ENCODE data around the gene PCBD1.
"Not testable (repeated sequence)": the region's sequence is repeated elsewhere in the genome, so short reads cannot be mapped to it uniquely, and the experiment has no call there.

The PCBD1 gene

DNA sequence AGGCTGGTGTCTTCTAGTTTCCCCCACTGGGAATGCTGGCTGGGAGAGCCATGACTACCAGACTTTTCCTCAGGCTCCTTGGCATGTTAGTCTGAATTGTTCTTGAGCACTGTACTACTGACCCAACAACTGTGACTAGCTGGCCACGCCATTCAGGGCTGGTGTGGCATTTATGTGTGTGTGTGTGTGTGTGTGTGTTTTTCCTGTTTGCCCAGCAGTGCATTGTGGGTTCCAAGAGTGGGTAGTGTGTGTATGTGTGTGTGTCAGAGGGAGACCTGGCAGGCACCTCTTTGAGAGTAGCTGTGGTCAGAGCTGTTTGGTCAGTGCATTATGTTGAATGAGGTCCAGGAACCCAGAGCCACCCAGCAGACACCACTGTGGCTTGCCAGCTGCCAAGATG lies 9.2 kb downstream of the PCBD1 start:
- in situ Hi-C loops (cut with MboI; ENCODE audit: low sequenced_read_pairs) = no loop called here

DNA sequence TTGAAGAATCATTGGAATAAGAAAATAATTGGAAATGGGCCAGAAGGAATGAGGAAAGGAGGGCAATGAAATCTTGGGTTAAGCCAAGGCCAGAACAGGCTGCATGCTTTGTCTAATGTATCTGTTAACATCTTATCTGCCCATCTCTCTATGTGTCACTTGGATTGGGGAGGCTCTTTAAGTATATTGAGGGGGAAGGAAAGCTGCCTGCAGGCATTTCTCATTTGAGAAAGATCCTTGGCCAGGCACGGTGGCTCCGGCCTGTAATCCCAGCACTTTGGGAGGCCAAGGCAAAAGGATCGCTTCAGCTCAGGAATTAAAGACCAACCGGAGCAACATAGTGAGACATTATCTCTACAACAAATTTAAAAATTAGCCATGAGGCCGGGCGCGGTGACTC lies 14.3 kb downstream of the PCBD1 start:
- in situ Hi-C loops (cut with MboI; ENCODE audit: low sequenced_read_pairs) = no loop called here

DNA sequence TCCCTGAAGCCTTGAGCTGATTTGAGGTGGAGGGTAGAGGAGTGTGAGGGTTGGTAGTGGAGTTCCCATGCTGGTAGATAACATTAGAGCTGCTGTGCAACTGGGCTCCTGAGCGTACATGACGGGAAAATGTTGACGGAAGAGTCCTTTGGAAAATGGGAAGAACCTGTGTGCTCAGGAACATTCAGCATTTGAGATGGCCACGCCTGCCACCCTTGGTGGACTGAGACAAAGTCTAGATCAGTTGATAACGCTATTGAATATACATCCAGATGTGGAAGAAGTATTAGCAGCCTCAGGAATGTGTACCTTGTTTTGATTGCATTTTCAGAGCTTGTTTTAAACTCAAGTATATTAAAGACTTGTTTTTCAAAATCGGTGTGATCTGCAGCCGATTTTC lies 16.1 kb downstream of the PCBD1 start:
- in situ Hi-C loops (cut with MboI; ENCODE audit: low sequenced_read_pairs) = no loop called here

DNA sequence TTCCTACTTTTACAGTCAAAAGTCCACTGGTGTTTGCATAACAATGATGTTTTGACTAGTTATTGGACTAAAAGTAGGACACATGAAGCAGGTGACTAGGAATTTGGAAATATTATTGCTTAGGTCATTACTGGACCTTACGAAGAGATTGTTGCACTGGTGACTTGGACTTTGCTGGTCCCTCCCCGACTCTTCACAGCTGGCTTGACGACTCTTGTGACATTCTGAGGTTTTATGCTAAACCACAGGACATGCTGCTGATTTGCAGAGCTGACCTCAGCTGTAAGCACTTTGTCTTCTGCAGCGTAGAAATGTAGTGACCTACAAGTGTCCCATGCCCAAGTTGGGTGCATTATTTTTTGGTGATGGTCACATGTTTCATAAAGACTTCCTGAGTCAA lies 21.9 kb downstream of the PCBD1 start:
- in situ Hi-C loops (cut with MboI; ENCODE audit: low sequenced_read_pairs) = no loop called here

DNA sequence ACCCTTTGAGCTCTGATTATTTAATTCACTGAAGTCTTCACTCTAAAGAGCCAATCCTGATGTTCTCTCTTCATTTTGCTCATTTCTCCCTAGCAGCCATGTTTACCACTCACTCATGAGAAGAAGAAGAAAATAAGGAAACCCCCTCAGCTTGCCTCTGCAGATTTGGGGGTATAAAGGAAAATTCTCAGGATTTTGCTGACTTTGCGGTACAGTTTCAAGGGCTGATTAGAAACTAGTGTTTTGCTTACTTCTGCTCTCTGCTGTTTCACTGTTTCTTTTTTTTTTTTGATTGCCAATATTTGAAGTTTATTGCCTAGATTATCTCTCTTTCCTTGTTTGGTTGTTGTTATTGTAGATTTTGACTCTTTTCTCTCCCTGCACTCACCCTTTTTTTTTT lies 23.4 kb downstream of the PCBD1 start:
- in situ Hi-C loops (cut with MboI; ENCODE audit: low sequenced_read_pairs) = no loop called here

DNA sequence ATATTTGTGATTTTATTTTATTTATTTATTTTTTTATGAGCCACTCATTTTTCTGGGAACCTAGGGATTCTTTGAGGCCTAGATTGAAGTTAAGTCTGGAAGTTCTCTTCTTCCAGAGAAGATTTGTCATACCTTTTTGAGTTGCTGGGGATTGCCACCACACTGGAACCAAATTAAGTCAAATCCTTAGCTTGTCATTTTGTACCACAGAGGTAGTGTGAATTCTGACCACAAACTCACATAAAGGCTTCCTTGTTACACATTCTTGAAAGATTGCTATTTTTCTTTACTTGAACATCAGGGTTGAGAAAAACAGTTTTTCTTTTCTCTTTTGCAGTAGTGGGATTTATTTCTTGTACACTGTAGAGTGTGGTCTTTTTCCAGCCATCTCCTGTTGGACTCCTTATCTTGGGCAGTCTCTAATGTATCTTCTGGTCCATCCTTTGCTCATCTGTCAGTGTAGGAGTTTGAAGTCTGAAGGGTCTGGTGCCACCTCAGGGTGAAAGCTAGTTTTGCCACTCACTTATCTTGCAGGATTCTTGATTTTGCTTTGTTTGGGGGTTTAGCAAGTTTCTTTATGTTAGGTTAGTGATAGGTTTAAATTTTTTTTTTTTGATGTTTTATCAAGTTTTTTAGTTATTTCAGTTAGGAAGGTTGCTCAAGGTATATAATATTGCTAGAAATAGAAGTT lies 24.8 kb downstream of the PCBD1 start:
- in situ Hi-C loops (cut with MboI; ENCODE audit: low sequenced_read_pairs) = no loop called here

DNA sequence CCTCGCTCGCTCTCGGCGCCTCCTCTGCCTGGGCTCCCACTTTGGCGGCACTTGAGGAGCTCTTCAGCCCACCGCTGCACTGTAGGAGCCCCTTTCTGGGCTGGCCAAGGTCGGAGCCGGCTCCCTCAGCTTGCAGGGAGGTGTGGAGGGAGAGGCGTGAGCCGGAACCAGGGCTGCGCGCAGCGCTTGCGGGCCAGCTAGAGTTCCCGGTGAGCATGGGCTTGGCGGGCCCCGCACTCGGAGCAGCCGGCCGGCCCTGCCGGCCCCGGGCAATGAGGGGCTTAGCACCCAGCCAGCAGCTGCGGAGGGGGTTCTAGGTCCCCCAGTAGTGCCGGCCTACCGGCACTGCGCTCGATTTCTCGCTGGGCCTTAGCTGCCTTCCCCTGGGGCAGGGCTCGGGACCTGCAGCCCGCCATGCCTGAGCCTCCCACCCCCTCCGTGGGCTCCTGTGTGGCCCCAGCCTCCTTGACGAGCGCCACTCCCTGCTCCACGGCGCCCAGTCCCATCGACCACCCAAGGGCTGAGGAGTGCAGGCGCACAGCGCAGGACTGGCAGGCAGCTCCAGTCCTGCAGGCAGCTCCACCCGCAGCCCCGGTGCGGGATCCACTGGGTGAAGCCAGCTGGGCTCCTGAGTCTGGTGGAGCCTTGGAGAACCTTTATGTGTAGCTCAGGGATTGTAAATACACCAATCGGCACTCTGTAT lies 26.7 kb downstream of the PCBD1 start:
- in situ Hi-C loops (cut with MboI; ENCODE audit: low sequenced_read_pairs) = not testable (repeated sequence)

DNA sequence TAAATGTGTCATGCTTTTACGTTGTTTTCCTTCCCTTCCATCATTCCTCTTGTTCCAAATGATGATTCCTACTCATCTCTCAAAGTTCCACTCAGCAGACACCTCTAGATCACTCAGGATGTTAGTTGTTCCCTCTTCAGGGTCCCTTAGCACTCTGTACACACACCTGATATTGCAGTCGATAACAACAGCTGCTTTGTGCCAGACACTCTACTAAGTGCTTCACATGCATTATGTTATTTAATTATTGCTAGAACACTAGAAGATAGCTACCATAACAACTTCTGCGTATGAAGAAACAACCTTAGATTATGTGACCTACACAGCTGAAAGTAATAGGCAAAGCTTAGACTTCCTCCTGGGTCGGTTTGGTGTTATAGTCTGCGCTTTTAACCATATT lies 29.6 kb downstream of the PCBD1 start:
- in situ Hi-C loops (cut with MboI; ENCODE audit: low sequenced_read_pairs) = no loop called here

DNA sequence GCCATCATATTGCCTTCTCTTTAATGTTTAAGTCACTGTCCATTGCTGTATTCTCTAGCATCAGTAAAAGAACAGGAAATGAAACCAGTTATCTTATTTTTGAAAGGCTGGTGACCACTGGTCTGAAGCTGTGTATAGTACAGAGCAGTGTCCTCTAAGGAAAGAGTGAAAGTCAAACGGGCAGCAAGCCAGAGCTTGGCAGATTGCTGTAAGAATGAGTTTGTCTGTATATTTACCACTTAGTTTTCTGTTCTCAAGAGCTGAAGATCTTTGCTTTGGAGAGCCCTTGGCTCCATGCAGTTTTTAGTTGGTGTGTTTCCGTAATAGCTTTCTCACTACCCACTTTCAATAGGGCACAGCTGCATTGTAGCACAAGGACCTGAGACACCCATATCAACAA lies 31.9 kb downstream of the PCBD1 start:
- in situ Hi-C loops (cut with MboI; ENCODE audit: low sequenced_read_pairs) = no loop called here

DNA sequence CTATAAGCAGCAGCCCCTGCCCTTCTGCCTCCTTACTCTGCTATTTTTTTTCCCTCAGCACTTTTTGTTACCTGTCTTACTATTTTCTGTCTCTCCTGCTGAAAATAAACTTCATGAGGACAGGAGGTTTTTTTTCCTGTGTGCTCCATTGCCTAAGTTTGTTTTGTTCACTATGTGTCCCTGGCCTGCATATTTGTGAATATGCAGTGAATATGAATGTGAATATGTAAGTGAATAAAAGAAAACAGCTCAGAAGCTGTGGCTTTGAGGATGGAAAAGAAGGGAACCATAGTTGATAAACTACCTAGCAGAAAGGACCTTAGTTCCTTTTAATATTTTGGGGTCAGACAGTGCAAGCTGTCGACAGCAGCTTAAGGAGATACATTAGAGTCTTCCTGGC lies 34.9 kb downstream of the PCBD1 start:
- in situ Hi-C loops (cut with MboI; ENCODE audit: low sequenced_read_pairs) = no loop called here

DNA sequence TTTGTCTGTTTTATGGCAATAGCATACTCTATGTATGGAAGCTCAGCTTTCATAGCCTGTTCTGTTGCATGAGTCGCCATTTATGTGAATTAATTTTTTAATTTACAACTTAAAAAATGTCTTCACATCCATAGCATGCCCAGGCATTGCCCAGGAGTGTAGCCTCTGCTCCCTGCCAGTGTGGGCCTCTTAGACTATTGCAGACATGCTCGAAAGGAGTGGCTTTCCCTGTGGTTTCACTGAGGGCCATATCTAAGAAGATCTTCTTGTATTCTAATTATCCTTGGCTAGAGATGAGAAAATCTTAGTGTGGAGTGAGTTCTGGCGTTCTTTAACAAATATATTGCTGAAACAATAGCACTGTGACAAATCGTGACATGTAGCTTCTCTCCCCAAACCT lies 35.3 kb downstream of the PCBD1 start:
- in situ Hi-C loops (cut with MboI; ENCODE audit: low sequenced_read_pairs) = no loop called here

DNA sequence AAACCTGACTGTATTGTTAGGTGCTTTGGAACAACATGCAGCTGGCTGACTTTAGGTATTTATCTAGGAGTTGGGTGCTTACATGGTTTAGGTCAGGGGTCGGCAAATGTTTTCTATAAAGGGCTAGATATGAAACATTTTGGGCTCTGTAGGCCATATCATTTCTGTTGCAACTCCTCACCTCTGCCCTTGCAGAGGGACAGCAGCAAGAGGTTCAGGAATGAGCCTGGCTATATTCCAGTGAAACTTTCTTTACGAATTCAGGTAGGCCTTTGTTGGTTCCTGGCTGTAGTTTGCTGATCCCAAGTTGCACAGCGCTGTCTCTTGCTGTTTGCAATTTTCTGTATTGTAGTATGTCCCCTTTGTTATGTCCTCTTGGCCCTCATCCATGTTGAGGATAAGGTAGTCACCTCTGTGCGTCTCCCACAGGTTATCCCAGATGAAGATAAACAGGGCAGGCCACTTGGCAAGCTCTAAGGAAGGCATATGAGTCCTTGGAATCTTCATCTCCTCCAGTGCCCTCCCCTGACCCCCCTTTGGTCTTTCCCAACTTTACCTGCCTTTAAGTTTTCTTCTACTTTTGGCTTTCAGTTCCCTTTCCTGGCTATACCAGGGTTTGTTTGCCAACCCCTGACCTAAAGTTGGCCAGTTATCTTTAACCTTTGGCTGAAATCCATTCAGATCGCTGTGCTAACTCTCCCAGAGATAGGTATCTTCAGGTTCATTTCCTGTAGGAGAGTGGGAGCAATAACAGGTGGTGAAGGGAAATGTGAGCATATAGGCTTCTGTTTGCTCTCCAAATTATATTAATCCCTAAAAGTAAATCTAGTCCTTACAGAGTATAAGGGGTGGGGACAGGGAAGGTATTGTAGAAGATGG lies 36.5 kb downstream of the PCBD1 start:
- in situ Hi-C loops (cut with MboI; ENCODE audit: low sequenced_read_pairs) = no loop called here

DNA sequence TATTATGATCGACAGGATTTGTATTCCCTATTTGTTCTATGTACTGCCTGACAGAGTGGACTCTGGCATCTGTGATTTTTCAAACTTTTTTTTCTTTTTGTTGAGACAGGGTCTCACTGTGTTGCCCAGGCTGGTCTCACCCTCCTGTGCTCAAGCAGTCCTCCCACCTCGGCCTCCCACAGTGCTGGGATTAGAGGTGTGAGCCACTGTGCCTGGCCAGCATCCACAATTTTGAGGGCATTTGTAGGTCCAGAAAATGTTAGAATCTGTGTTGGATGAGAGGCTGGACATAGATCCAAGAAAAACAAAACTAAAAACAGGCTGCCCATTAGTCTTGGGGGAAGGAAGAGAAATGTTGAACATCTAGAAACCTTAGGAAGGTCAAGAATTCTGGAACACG lies 38.3 kb downstream of the PCBD1 start:
- in situ Hi-C loops (cut with MboI; ENCODE audit: low sequenced_read_pairs) = no loop called here

DNA sequence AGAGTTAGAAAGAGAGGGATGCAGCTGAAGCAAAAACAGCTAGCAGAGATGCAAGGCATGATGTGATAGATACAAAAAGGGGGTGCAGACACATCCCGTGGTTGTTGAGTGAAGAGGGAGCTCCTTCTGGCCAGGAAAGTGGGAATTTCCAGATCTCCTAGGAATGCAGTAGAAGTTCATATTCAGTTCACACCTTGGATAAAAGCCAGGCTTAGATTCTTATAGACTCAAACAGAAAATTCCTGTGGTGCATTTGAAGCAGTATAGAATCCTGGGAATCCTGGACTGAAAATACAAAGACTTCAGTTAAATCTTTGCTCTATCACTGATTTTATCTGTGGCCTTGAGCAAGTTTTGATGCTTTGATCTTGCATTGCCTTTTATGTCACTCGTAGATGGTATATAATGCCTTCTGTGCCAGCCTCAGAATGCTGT lies 38.8 kb downstream of the PCBD1 start:
- in situ Hi-C loops (cut with MboI; ENCODE audit: low sequenced_read_pairs) = no loop called here

DNA sequence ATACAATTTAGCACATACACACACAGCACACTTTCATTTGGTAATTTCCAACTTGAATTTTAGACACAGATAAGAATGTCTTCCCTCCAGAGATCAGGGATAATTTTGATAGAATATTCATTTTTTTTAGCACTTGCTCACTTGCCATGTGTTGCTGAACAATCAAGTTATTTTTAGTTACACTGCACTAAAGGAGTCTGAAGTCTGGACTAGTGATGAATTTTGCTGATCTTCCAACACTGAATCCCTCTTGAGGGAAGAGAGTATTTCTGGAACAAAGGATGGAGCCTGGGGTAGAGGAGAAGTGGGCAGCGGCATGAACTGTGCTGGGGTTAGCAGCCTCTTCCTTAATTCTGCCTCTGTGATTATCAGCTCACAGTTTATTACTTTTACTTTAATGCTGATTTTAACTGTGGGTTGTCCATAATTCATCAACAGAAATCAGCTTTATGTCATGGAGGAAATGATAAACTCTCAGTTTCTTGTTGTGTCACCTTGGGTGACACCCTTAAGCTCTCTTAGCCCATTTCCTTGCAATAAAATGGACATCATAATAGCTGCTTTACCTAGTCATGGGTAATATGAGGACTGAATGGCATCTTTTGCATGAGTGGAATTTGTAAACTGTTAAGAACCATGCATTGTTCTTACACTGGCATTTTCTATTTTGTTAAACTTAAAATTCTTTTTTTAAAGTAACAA lies 40.6 kb downstream of the PCBD1 start:
- in situ Hi-C loops (cut with MboI; ENCODE audit: low sequenced_read_pairs) = no loop called here

DNA sequence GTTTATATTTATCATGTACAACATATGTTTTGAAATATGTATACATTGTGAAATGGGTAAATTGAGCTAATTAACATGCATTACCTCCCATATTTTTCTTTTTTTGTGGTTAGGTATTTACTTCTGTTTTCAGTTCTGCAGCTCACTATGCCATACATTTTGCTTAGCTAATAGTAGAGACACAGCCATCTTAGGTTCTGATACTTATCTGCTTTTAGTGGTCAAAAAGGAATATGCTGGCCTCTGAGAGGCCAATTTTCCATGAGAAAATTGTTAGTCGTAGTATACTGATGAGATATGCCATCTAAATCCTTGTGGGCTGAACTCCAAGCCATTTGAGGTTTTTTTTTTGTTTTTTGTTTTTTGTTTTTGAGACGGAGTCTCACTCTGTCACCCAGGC lies 41.6 kb downstream of the PCBD1 start:
- in situ Hi-C loops (cut with MboI; ENCODE audit: low sequenced_read_pairs) = no loop called here

DNA sequence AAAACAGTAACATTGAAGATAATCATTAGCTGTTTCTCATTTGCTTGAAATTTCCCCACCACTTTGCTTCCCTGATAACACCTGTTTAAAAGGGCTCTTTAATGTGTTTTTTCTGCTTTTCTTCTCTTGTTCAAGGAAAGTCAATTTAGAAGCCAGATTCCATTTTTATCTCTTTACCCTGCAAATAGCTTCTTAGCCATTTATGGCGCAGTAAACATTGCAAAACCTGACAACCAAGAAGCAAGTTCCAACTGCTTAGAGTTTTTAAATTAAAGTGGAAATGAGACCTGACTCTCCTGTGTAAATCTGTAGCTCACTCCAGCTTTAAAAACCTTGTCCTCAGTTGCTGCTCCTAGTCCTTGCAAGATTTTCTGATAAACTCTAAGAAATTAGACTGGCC lies 42.5 kb downstream of the PCBD1 start:
- in situ Hi-C loops (cut with MboI; ENCODE audit: low sequenced_read_pairs) = no loop called here

DNA sequence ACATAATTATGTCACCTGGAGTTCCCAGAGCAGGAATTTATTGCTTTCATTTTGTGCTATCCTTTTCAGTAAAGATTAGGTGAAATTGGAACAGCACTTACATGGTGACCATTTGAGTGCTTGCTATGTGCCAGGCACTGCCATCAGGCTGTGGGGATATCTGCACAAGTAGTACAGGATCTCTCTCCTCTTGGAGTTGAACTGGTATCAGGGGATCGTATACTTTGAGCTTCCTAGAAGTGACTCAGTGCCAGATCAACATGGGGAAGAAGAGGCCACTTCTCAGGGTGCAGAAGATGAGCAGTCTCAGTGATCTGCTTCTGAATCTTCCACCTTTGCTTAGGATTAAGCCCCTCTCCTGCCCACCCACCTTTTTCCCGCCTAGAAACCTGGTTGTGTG lies 43.1 kb downstream of the PCBD1 start:
- in situ Hi-C loops (cut with MboI; ENCODE audit: low sequenced_read_pairs) = no loop called here

DNA sequence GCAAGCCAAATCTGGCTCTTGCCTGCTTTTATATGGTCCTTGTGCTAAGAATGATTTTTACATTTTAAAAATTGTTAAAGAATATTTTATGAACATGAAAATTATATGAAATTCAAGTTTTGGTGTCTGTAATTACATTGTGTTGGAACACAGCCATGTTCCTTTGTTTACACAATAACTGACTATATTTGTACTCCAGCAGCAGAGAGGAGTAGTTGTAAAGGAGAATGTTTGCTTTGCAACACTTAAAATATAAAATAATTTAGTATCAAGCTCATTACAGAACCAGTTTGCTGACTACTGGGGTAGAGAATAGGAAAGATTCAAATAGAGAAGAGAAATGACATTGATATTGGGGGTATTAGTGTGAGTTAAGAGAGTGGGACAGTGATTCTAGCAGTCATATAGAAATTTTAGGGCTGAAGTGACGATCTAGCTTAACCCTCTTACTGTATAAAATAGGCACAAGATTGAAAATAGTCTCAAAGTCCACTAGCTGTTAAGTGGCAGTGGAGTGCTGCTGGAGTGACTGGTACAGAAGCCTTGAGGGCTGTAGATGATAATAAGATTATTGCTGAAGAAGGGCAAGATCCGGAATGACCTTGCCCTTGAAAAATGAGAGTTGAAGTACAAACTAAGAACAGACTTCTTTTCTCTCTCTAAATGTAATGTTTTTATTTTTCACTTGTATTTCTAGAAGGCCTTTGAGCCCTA lies 44.4 kb downstream of the PCBD1 start:
- in situ Hi-C loops (cut with MboI; ENCODE audit: low sequenced_read_pairs) = no loop called here

DNA sequence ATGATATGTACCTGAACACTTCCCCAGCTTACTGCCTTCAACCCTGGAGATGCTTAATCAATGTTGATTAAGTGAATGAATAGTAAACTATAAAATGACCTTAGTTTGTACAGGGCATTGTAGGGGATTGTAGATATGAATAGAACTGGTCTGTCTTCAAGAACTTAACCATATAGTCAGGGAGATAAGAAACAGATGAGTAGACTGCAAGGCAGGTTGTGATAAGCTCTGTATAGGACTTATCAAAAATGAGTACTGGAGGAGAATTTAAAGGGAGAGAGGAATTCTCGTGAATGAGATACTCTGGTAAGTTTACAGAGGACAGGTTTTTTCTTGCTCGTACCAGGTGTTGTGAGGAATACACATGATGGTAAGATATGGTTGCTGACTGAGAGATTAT lies 45.0 kb downstream of the PCBD1 start:
- in situ Hi-C loops (cut with MboI; ENCODE audit: low sequenced_read_pairs) = no loop called here

DNA sequence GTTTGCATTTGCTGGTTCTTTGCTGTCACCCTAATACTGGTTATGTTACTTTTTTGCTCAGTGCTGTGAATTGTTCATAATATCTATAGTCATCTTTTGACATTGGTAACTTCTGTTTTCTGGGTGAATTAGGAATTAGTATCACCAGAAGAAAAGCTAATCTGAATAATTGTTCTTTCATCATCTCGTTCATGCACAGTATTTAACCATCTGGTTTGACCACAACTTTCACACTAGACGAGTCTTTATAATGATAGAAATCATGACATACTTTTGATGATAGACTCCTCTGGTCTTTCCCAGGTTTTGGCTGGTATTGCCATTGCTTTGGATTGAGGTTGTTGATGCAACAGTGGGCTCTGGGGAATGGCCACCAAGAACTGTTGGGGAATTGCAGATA lies 47.5 kb downstream of the PCBD1 start:
- in situ Hi-C loops (cut with MboI; ENCODE audit: low sequenced_read_pairs) = no loop called here
